GM06990 (cell line): ENCODE results near the gene LITAFD.
"Not testable (repeated sequence)": the region's sequence is repeated elsewhere in the genome, so short reads cannot be mapped to it uniquely, and the experiment has no call there.

Experiments
- DNase-seq: peaks from one replicate; pipeline ENCODE4 v3.0.0-alpha.2; 2011; ENCODE audit not compliant: insufficient read length; ENCODE audit errors: extremely low read depth
- H3K27me3 ChIP-seq: replicated peaks from 2 replicates; pipeline ENCODE4 v1.6.0; 2011; ENCODE audit warnings: low read length; ENCODE audit not compliant: control insufficient read depth, insufficient read depth
- H3K36me3 ChIP-seq: 2 replicates; pipeline ENCODE4 v1.5.1; 2011; ENCODE audit warnings: low read length; ENCODE audit not compliant: control insufficient read depth, insufficient read depth
- H3K4me3 ChIP-seq: replicated peaks from 2 replicates; pipeline ENCODE4 v1.5.1; 2011; ENCODE audit warnings: low read depth, mild to moderate bottlenecking, control low read depth, low read length
- TF ChIP-seq, protein P1 (sequence below): IDR thresholded peaks from 2 replicates; pipeline ENCODE4 v1.5.1; 2011; ENCODE audit warnings: low read length, control low read depth, mild to moderate bottlenecking, inconsistent platforms; ENCODE audit not compliant: insufficient read depth, poor library complexity, severe bottlenecking

The LITAFD gene

GRCh38 chr16:8882041-8882617 lies at the start of gene LITAFD:
LITAFD (plus strand) TSS chr16:8882351; CDS start chr16:8884356, 2,005 bp downstream.
- Histone ChIP-seq H3K4me3 (no peak within 1 kb of the TSS), H3K27me3 (no peaks in the 10 kb centered on the region), H3K36me3 (peaks cover under 1% of the 10 kb centered on the region)
- TF ChIP-seq, protein P1, sequence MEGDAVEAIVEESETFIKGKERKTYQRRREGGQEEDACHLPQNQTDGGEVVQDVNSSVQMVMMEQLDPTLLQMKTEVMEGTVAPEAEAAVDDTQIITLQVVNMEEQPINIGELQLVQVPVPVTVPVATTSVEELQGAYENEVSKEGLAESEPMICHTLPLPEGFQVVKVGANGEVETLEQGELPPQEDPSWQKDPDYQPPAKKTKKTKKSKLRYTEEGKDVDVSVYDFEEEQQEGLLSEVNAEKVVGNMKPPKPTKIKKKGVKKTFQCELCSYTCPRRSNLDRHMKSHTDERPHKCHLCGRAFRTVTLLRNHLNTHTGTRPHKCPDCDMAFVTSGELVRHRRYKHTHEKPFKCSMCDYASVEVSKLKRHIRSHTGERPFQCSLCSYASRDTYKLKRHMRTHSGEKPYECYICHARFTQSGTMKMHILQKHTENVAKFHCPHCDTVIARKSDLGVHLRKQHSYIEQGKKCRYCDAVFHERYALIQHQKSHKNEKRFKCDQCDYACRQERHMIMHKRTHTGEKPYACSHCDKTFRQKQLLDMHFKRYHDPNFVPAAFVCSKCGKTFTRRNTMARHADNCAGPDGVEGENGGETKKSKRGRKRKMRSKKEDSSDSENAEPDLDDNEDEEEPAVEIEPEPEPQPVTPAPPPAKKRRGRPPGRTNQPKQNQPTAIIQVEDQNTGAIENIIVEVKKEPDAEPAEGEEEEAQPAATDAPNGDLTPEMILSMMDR = no peak
- DNase-seq = no peak

DNA sequence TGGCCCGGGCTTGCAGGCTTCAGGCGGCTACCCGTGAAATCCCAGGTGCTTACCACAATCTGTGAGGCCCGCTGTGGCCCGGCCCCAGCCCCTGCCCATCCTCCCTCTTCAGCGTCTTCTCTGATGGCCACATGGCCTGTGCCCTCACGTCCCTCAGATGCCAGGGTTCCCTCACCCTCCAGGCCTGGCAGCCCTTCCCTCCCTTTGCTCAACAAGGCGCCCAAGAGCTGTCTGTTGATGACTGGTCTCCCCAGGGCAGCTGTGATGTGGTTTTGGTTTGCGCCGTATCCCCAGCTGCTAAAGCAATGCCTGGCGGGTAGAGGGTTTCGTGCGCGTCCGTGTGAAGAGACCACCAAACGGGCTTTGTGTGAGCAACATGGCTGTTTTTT lies 49.4 kb upstream of the LITAFD start:
- Histone ChIP-seq H3K4me3 (no peak overlapping the region), H3K27me3 (no peaks in the 10 kb centered on the region), H3K36me3 (peaks cover 26% of the 10 kb centered on the region)
- DNase-seq = no peak
- TF ChIP-seq, protein P1 = no peak

DNA sequence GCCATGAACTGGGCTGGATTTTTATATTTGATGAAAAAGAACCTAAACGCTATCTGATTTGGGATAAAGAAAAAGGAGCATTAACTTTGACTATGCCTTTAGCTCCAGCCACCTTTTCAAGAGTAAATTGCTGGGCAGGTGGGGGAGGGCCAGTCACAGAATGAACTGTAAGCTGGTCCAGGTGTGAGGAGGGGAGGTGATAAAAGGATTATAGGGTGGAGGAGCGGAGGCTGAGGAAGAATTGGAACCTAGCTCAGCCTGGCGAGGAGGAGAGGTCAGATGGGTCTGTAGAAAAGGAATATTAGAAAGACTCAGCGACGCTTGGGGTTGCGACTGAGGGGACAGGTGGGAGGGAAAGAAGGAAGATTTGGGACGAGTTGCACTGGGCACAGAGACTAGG lies 45.4 kb upstream of the LITAFD start:
- not testable (repeated sequence) for H3K4me3 ChIP-seq, DNase-seq, H3K36me3 ChIP-seq, H3K27me3 ChIP-seq

GRCh38 chr16:8837594-8837993 lies 44.6 kb upstream of the LITAFD start:
- DNase-seq = not testable (repeated sequence)

DNA sequence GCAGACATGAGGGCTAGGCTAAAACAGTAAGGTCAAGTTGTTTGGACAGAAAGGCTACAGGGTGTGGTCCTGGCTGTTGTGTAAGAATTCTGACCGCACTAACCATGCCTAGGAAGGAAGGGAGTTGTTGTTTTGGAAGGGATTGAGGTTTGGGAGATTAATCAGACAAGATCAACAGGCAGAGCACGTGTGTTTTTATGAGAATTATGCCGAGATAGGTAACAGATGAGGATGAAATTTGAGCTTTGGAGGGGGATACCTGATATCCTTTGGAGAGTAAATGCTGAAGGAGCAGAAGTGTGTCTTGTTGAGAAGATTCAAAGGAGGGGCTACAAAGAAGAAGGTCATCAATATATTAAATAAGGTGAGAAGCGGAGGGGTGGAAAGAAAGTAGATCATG lies 40.1 kb upstream of the LITAFD start:
- not testable (repeated sequence) for H3K36me3 ChIP-seq, H3K4me3 ChIP-seq, H3K27me3 ChIP-seq, DNase-seq

More at GRCh38 chr16:8837594-8837993, 44.6 kb upstream of the LITAFD start:
- H3K36me3 ChIP-seq, H3K27me3 ChIP-seq, H3K4me3 ChIP-seq: not testable (repeated sequence)

DNA sequence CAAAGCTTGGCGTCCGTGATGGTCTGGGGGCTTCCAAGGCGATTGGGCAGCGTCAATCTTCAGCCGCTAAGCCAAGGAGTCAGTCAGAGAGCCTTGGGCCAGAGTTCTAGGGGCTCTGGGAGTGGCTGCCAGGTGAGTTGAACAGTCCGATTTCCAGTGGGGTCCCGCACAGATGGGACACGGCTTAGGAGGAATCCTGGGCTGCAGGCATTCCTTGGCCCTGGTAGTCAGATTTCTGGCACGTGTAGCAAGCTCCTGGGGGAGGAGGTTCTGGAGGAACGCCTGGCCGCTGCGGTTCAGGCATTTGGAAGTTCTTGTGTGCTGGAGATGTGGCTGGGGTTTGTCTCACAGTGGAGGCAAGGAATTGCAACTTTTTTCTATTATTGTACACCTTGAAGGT lies 38.9 kb upstream of the LITAFD start:
- not testable (repeated sequence) for H3K36me3 ChIP-seq, H3K4me3 ChIP-seq, H3K27me3 ChIP-seq, DNase-seq

DNA sequence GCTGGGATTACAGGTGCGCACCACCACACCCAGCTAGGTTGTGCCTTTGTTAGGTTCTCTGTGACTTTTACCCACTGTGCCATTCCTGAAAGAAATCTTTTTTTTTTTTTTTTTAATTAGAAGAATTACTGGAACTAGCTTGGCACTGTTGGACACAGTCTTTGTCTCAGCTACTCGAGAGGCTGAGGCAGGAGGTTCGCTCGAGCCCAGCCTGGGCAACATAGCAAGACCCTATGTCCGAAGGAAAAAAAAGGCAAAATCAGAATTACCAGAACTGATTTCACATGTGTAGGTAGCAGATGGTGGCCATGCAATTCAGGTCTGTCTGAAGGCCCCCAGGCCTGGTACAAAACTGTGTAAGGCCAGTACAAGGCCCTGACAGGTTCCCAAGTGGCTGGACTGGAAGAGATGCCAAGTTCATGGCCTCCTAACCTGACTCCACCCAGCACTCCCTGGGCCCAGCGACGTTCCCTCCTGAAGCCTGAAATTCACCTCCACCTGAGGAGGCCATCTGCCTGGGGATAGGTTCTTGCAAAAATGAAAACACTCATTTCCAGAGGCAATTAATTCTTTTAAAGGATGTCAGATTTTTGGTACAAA lies 36.4 kb upstream of the LITAFD start:
- H3K4me3 ChIP-seq = no peak overlapping the region
- TF ChIP-seq, protein P1 = no peak
- no peak for DNase-seq
- peaks cover 32% of the 10 kb centered on the region for H3K36me3 ChIP-seq
- H3K27me3 ChIP-seq = no peaks in the 10 kb centered on the region
